Mesenchymal stem cell (in vitro differentiated cells and primary cell): ENCODE results near the gene GAGE12H.
"Not testable (repeated sequence)": the region's sequence is repeated elsewhere in the genome, so short reads cannot be mapped to it uniquely, and the experiment has no call there.

Experiments used
- DNase-seq: peaks from one replicate; pipeline ENCODE4 v3.0.0-alpha.2; 2013
- H2AFZ ChIP-seq: one replicate; pipeline ENCODE4 v1.6.1; 2013; ENCODE audit warnings: low read depth, mild to moderate bottlenecking, control low read depth, inconsistent platforms, low read length, moderate library complexity
- H2AK5ac ChIP-seq: 2 replicates; pipeline ENCODE4 v1.6.1; 2013; ENCODE audit warnings: low read length, moderate library complexity, mild to moderate bottlenecking, inconsistent platforms; ENCODE audit not compliant: severe bottlenecking
- H2BK120ac ChIP-seq: one replicate; pipeline ENCODE4 v1.6.1; 2013; ENCODE audit warnings: low read depth, mild to moderate bottlenecking, inconsistent platforms, low read length, moderate library complexity
- H2BK12ac ChIP-seq, 2 experiments: one replicate each; pipeline ENCODE4 v1.6.1; 2013; ENCODE audit warnings: inconsistent platforms in 2 of 2, low read length in 2 of 2, mild to moderate bottlenecking in 2 of 2, moderate library complexity in 2 of 2, control low read depth in 1 of 2
- H2BK15ac ChIP-seq: one replicate; pipeline ENCODE4 v1.6.1; 2013; ENCODE audit warnings: mild to moderate bottlenecking, low read depth, inconsistent platforms; ENCODE audit not compliant: poor library complexity, severe bottlenecking
- H2BK5ac ChIP-seq: 2 replicates; pipeline ENCODE4 v1.6.1; 2013; ENCODE audit warnings: low read depth, mild to moderate bottlenecking, low read length, control low read depth, inconsistent platforms; ENCODE audit not compliant: poor library complexity, severe bottlenecking
- H3K14ac ChIP-seq, 2 experiments: one replicate each; pipeline ENCODE4 v1.6.1; 2013; ENCODE audit warnings: inconsistent platforms in 2 of 2, low read length in 2 of 2, control low read depth in 1 of 2, mild to moderate bottlenecking in 1 of 2, moderate library complexity in 1 of 2
- H3K18ac ChIP-seq, 2 experiments: one replicate each; pipeline ENCODE4 v1.6.1; 2013; ENCODE audit warnings: inconsistent platforms in 2 of 2, low read length in 2 of 2, control low read depth in 1 of 2, low read depth in 1 of 2, mild to moderate bottlenecking in 1 of 2
- H3K23ac ChIP-seq, 2 experiments: one replicate each; pipeline ENCODE4 v1.6.1; 2013; ENCODE audit warnings: inconsistent platforms in 2 of 2, low read length in 2 of 2, mild to moderate bottlenecking in 2 of 2, moderate library complexity in 2 of 2, control low read depth in 1 of 2
- H3K27ac ChIP-seq: 2 replicates; pipeline ENCODE4 v1.5.1; 2013; ENCODE audit warnings: mild to moderate bottlenecking, moderate library complexity, low read length, control low read depth, inconsistent platforms; ENCODE audit not compliant: poor library complexity, severe bottlenecking
- H3K27me3 ChIP-seq, 2 experiments: 2 replicates each; pipeline versions ENCODE4 v1.6.1 to v1.7.0; 2013; ENCODE audit warnings: low read length in 2 of 2, mild to moderate bottlenecking in 2 of 2, moderate library complexity in 2 of 2, control low read depth in 1 of 2, inconsistent platforms in 1 of 2; ENCODE audit not compliant: control insufficient read depth in 1 of 2, insufficient read depth in 1 of 2
- H3K36me3 ChIP-seq, 2 experiments: 2 replicates each; pipeline versions ENCODE4 v1.6.1 to v1.7.0; 2013; ENCODE audit warnings: low read length in 2 of 2, control low read depth in 1 of 2, inconsistent platforms in 1 of 2, low read depth in 1 of 2, mild to moderate bottlenecking in 1 of 2; ENCODE audit not compliant: insufficient read depth in 2 of 2, control insufficient read depth in 1 of 2
- H3K4ac ChIP-seq, 2 experiments: one replicate each; pipeline ENCODE4 v1.6.1; 2013; ENCODE audit warnings: inconsistent platforms in 2 of 2, low read length in 2 of 2, mild to moderate bottlenecking in 2 of 2, moderate library complexity in 2 of 2, control low read depth in 1 of 2, low read depth in 1 of 2
- H3K4me1 ChIP-seq: 2 replicates; pipeline ENCODE4 v1.6.1; 2013; ENCODE audit warnings: low read depth, low read length, control low read depth; ENCODE audit not compliant: control insufficient read depth, insufficient read depth
- H3K4me2 ChIP-seq: 2 replicates; pipeline ENCODE4 v1.6.1; 2013; ENCODE audit warnings: low read length, mild to moderate bottlenecking, inconsistent platforms; ENCODE audit not compliant: poor library complexity, severe bottlenecking
- H3K4me3 ChIP-seq, 2 experiments: 2 replicates each; pipeline versions ENCODE4 v1.5.1 to v1.7.0; 2013; ENCODE audit warnings: low read length in 2 of 2, mild to moderate bottlenecking in 2 of 2, control low read depth in 1 of 2, low read depth in 1 of 2; ENCODE audit not compliant: insufficient read depth in 1 of 2
- H3K79me1 ChIP-seq: replicated peaks from 2 replicates; pipeline ENCODE4 v1.6.1; 2013; ENCODE audit warnings: mild to moderate bottlenecking, control low read depth, low read length, inconsistent platforms; ENCODE audit not compliant: poor library complexity, severe bottlenecking
- H3K9ac ChIP-seq: 2 replicates; pipeline ENCODE4 v1.7.0; 2013; ENCODE audit warnings: mild to moderate bottlenecking, low read length, moderate library complexity
- H3K9me3 ChIP-seq: 2 replicates; pipeline ENCODE4 v1.7.0; 2013; ENCODE audit warnings: mild to moderate bottlenecking, low read length; ENCODE audit not compliant: control insufficient read depth
- H4K8ac ChIP-seq: one replicate; pipeline ENCODE4 v1.6.1; 2013; ENCODE audit warnings: inconsistent platforms, mild to moderate bottlenecking, low read length, moderate library complexity
- H4K91ac ChIP-seq: one replicate; pipeline ENCODE4 v1.6.1; 2013; ENCODE audit warnings: mild to moderate bottlenecking, low read length, inconsistent platforms
- WGBS: methylation state at CpG from one replicate; pipeline ENCODE4 v1.1.7; 2013; ENCODE audit warnings: mixed read lengths; 5-methylcytosine and 5-hydroxymethylcytosine counted together

The GAGE12H gene

DNA sequence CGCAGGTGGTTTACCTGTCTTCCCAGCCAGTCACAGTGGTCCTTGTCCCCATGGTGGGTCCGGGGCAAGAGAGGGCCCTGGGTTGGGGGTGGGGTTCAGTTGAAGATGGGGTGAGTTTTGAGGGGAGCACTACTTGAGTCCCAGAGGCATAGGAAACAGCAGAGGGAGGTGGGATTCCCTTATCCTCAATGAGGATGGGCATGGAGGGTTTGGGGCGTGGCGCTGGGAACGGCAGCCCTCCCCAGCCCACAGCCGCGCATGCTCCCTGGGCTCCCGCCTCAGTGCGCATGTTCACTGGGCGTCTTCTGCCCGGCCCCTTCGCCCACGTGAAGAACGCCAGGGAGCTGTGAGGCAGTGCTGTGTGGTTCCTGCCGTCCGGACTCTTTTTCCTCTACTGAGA lies 19.2 kb upstream of the GAGE12H start, which contains the start of gene GAGE12F:
GAGE12F (plus strand) TSS at position 301 of the 400 bp plus-strand sequence. CDS start 1,155 bp downstream, outside the sequence.
- no CpG with 5 or more reads among the region's 16 CpGs for WGBS
- not testable (repeated sequence) for H3K4me1 ChIP-seq, H3K36me3 ChIP-seq, H3K4ac ChIP-seq, H3K14ac ChIP-seq, H3K79me1 ChIP-seq, H4K91ac ChIP-seq, H3K9me3 ChIP-seq, H3K4me3 ChIP-seq, H3K27ac ChIP-seq, H4K8ac ChIP-seq, H2AK5ac ChIP-seq, H3K4me2 ChIP-seq, H3K23ac ChIP-seq, H2BK120ac ChIP-seq, H2BK12ac ChIP-seq, H2BK5ac ChIP-seq, H2AFZ ChIP-seq, H3K27me3 ChIP-seq, DNase-seq, H2BK15ac ChIP-seq, H3K18ac ChIP-seq, H3K9ac ChIP-seq

DNA sequence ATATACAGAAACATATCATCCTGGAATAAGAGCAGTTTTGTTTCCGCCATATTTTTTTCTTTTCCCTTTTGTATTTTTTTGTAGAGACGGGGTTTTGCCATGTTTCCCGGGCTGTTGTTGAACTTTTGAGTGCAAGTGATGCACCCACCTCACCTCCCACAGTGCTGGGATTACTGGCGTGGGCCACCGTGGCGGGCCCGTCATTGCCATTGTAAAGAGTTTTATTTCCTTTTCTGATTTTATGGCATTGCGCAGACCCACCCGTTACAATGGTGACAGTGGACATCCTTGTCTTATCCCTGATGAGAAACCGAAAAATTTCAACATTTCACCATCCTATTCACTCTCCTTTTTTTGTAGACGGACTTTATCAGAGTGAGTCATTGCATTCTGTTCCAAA lies 11.0 kb upstream of the GAGE12H start:
- no CpG with 5 or more reads among the region's 11 CpGs for WGBS
- H3K27me3 ChIP-seq, H2BK12ac ChIP-seq, H3K4me3 ChIP-seq, H2AFZ ChIP-seq, H3K36me3 ChIP-seq, H2BK5ac ChIP-seq, H4K91ac ChIP-seq, H4K8ac ChIP-seq, H3K4me1 ChIP-seq, DNase-seq, H2BK15ac ChIP-seq, H3K14ac ChIP-seq, H3K4me2 ChIP-seq, H3K23ac ChIP-seq, H3K27ac ChIP-seq, H2AK5ac ChIP-seq, H3K4ac ChIP-seq, H3K9ac ChIP-seq, H3K18ac ChIP-seq, H2BK120ac ChIP-seq, H3K79me1 ChIP-seq, H3K9me3 ChIP-seq: not testable (repeated sequence)

DNA sequence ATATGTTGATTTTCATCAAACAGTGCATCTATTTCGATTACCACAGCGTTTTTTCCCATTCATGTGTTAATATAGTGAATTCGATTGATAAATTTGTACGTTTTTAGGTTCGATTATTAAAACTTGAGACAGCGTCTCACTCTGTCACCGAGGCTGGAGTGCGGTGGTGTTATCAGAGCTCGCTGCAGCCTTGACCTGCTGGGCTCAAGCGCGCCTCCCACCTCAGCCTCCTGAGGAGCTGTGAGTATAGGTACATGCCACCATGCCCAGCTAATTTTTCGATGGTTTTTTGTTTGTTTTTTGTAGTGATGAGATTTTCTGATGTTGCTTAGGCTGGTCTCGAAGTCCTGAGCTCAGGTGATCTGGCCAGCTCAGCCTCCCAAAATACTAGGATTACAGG lies 10.6 kb upstream of the GAGE12H start:
- not testable (repeated sequence) for H3K23ac ChIP-seq, H4K91ac ChIP-seq, H3K18ac ChIP-seq, H3K9me3 ChIP-seq, H3K27me3 ChIP-seq, H2BK15ac ChIP-seq, H3K9ac ChIP-seq, H3K36me3 ChIP-seq, H3K27ac ChIP-seq, H2BK12ac ChIP-seq, H3K4ac ChIP-seq, H2BK120ac ChIP-seq, H3K4me2 ChIP-seq, H3K79me1 ChIP-seq, DNase-seq, H2AK5ac ChIP-seq, H3K4me3 ChIP-seq, H2BK5ac ChIP-seq, H3K4me1 ChIP-seq, H4K8ac ChIP-seq, H3K14ac ChIP-seq, H2AFZ ChIP-seq
- WGBS, result no CpG with 5 or more reads among the region's 13 CpGs

DNA sequence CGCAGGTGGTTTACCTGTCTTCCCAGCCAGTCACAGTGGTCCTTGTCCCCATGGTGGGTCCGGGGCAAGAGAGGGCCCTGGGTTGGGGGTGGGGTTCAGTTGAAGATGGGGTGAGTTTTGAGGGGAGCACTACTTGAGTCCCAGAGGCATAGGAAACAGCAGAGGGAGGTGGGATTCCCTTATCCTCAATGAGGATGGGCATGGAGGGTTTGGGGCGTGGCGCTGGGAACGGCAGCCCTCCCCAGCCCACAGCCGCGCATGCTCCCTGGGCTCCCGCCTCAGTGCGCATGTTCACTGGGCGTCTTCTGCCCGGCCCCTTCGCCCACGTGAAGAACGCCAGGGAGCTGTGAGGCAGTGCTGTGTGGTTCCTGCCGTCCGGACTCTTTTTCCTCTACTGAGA lies 9.6 kb upstream of the GAGE12H start, which contains the start of gene GAGE12G:
GAGE12G (plus strand) TSS at position 301 of the 400 bp plus-strand sequence. CDS start 1,155 bp downstream, outside the sequence.
- H2BK15ac ChIP-seq, H3K14ac ChIP-seq, H3K23ac ChIP-seq, H3K27me3 ChIP-seq, H3K36me3 ChIP-seq, H3K4me3 ChIP-seq, H4K91ac ChIP-seq, H2BK5ac ChIP-seq, H3K9me3 ChIP-seq, H3K4ac ChIP-seq, DNase-seq, H2BK120ac ChIP-seq, H2BK12ac ChIP-seq, H4K8ac ChIP-seq, H3K4me2 ChIP-seq, H3K18ac ChIP-seq, H3K4me1 ChIP-seq, H3K79me1 ChIP-seq, H3K27ac ChIP-seq, H2AFZ ChIP-seq, H3K9ac ChIP-seq, H2AK5ac ChIP-seq: not testable (repeated sequence)
- no CpG with 5 or more reads among the region's 16 CpGs for WGBS
